ENCODE data around the gene C9orf72. TPM values are rescaled to one million over a fixed set of nuclear protein-coding genes. Genes with fewer than 3 reads are reported as not detected.

Gene C9orf72
- total RNA-seq, 4 donors from 2014 or later, result 6.6 to 19.5 (median 8.6) TPM

- Histone ChIP-seq H3K4me1 (peaks cover 12 to 49% (median 24%) of the 10 kb centered on the region in 3 donors), H3K27ac (peak overlapping the region; percentile 46 to 90 (median 82)), H3K4me3 (no peak overlapping the region), H3K27me3 (no peaks in the 10 kb centered on the region), H3K36me3 (peaks cover 0 to 6% (median 0%) of the 10 kb centered on the region in 3 donors), H3K9me3 (no peaks in the 10 kb centered on the region)
- DNase-seq, result no peak
- intact Hi-C loops (cut with DNase I), result no loop called here
- WGBS, 2 donors, result 47 to 53% methylated on average over 1 of the region's 1 CpG
- TF ChIP-seq POLR2A (IDR thresholded peaks at IDR 0.05), result no peak
Observed at GRCh38 chr9:27540502-27540901, 32.8 kb downstream of the C9orf72 start.

- intact Hi-C loops (cut with DNase I), result loop anchor here (5.0 kb wide), 1 partner anchor 207 kb away; no protein-coding TSS in a partner anchor
- WGBS, 2 donors, result 29 to 57% methylated on average over 4 to 5 of the region's 5 CpGs
- Histone ChIP-seq H3K36me3 (peaks cover 0 to 6% (median 0%) of the 10 kb centered on the region in 3 donors), H3K4me3 (no peak overlapping the region), H3K4me1 (peaks cover 12 to 45% (median 24%) of the 10 kb centered on the region in 3 donors), H3K27me3 (no peaks in the 10 kb centered on the region), H3K9me3 (no peaks in the 10 kb centered on the region), H3K27ac (peak overlapping the region; percentile 54 to 90 (median 82))
- DNase-seq, result no peak
- TF ChIP-seq POLR2A (IDR thresholded peaks at IDR 0.05), result no peak
Observed at GRCh38 chr9:27539479-27540441, 33.5 kb downstream of the C9orf72 start.

- Histone ChIP-seq H3K27ac (peak overlapping the region in 3 of 4 donors; percentile 7 to 88 (median 77)), H3K4me1 (peaks cover 12 to 54% (median 29%) of the 10 kb centered on the region in 3 donors), H3K36me3 (peaks cover 0 to under 1% (median 0%) of the 10 kb centered on the region in 3 donors), H3K27me3 (no peaks in the 10 kb centered on the region), H3K9me3 (no peaks in the 10 kb centered on the region), H3K4me3 (no peak overlapping the region)
- WGBS, 2 donors, result 86 to 95% methylated on average over 3 of the region's 3 CpGs
- no peak for DNase-seq
- intact Hi-C loops (cut with DNase I), result loop anchor here (5.0 kb wide), 1 partner anchor 206 kb away; no protein-coding TSS in a partner anchor
- TF ChIP-seq POLR2A (IDR thresholded peaks at IDR 0.05) (no peak), CTCF (IDR thresholded peaks at IDR 0.05) (no peak)
Observed at GRCh38 chr9:27538647-27539046, 34.6 kb downstream of the C9orf72 start.

GRCh38 chr9:27537756-27538155 is 35.5 kb downstream of the C9orf72 start:
- no peaks in the 10 kb centered on the region for H3K27me3 ChIP-seq
- intact Hi-C loops (cut with DNase I), result loop anchor here (5.0 kb wide), 1 partner anchor 205 kb away; no protein-coding TSS in a partner anchor
- DNase-seq, result no peak
- no peaks in the 10 kb centered on the region for H3K9me3 ChIP-seq
- peak overlapping the region in 2 of 4 donors; percentile 6 to 88 for H3K27ac ChIP-seq
- TF ChIP-seq POLR2A (IDR thresholded peaks at IDR 0.05), result no peak
- no peak for TF ChIP-seq CTCF (IDR thresholded peaks at IDR 0.05)
- no peaks in the 10 kb centered on the region for H3K36me3 ChIP-seq
- 90 to 100% methylated on average over 1 of the region's 1 CpG for WGBS, 2 donors
- H3K4me1 ChIP-seq, result peaks cover 12 to 62% (median 29%) of the 10 kb centered on the region in 3 donors
- no peak overlapping the region for H3K4me3 ChIP-seq

GRCh38 chr9:27537027-27537435 is 36.2 kb downstream of the C9orf72 start:
- H3K36me3 ChIP-seq, result no peaks in the 10 kb centered on the region

More at GRCh38 chr9:27537027-27537435, 36.2 kb downstream of the C9orf72 start:
- DNase-seq, result no peak
- peaks cover 12 to 56% (median 29%) of the 10 kb centered on the region in 3 donors for H3K4me1 ChIP-seq
- intact Hi-C loops (cut with DNase I), result loop anchor here (5.0 kb wide), 1 partner anchor 205 kb away; no protein-coding TSS in a partner anchor
- no peak overlapping the region for H3K27ac ChIP-seq
- no peak for TF ChIP-seq POLR2A (IDR thresholded peaks at IDR 0.05)
- TF ChIP-seq CTCF (IDR thresholded peaks at IDR 0.05), result no peak
- 36 to 71% methylated on average over 7 of the region's 7 CpGs for WGBS, 2 donors
- H3K9me3 ChIP-seq, result no peaks in the 10 kb centered on the region
- no peak overlapping the region for H3K4me3 ChIP-seq
- H3K27me3 ChIP-seq, result no peaks in the 10 kb centered on the region
